Hepatocyte (in vitro differentiated cells): ENCODE measurements around the gene KDM2A. TPM values are rescaled to one million over a fixed set of nuclear protein-coding genes. Genes with fewer than 3 reads are reported as not detected.

Source experiments
- DNase-seq: peaks from one replicate; pipeline ENCODE4 v3.0.0-alpha.2; 2016; ENCODE audit warnings: low spot score
- H2AFZ ChIP-seq: fragments of 200-600 bp; sonication (generic); 2 replicates; pipeline ENCODE4 v1.6.0; 2016; ENCODE audit warnings: antibody characterized with exemption, mild to moderate bottlenecking
- H3K27ac ChIP-seq: fragments of 200-600 bp; sonication (generic); 2 replicates; pipeline ENCODE4 v1.5.1; 2016; ENCODE audit warnings: mild to moderate bottlenecking
- H3K27me3 ChIP-seq: fragments of 200-600 bp; sonication (generic); 2 replicates; pipeline ENCODE4 v1.6.1; 2016
- H3K36me3 ChIP-seq: fragments of 200-600 bp; sonication (generic); replicated peaks from 2 replicates; pipeline ENCODE4 v1.5.1; 2016; ENCODE audit warnings: low read depth; ENCODE audit not compliant: insufficient read depth
- H3K4me1 ChIP-seq: fragments of 200-600 bp; sonication (generic); 2 replicates; pipeline ENCODE4 v1.5.1; 2016; ENCODE audit warnings: mild to moderate bottlenecking, moderate library complexity; ENCODE audit not compliant: insufficient read depth
- H3K4me2 ChIP-seq: fragments of 200-600 bp; sonication (generic); 2 replicates; pipeline ENCODE4 v1.6.0; 2016
- H3K4me3 ChIP-seq: fragments of 200-600 bp; sonication (generic); 2 replicates; pipeline ENCODE4 v1.5.1; 2016; ENCODE audit warnings: mild to moderate bottlenecking
- H3K79me2 ChIP-seq: fragments of 200-600 bp; sonication (generic); 2 replicates; pipeline ENCODE4 v1.6.0; 2017; ENCODE audit warnings: mild to moderate bottlenecking
- H3K9me2 ChIP-seq: fragments of 200-600 bp; sonication (generic); replicated peaks from 2 replicates; pipeline ENCODE4 v1.6.0; 2017; ENCODE audit warnings: mild to moderate bottlenecking; ENCODE audit not compliant: insufficient read depth
- H3K9me3 ChIP-seq: fragments of 200-600 bp; sonication (generic); 2 replicates; pipeline ENCODE4 v1.5.1; 2016; ENCODE audit warnings: low read depth, mild to moderate bottlenecking
- H4K20me1 ChIP-seq: fragments of 200-600 bp; sonication (generic); 2 replicates; pipeline ENCODE4 v1.6.0; 2016; ENCODE audit warnings: mild to moderate bottlenecking; ENCODE audit not compliant: insufficient read depth, poor library complexity, severe bottlenecking
- CTCF ChIP-seq: fragments of 200-600 bp; sonication (generic); IDR thresholded peaks from 2 replicates; pipeline ENCODE4 v1.5.1; 2016; ENCODE audit warnings: antibody characterized with exemption, mild to moderate bottlenecking; ENCODE audit not compliant: poor library complexity
- EZH2 ChIP-seq: fragments of 200-600 bp; sonication (generic); IDR thresholded peaks from 2 replicates; pipeline ENCODE4 v1.6.1; 2016; ENCODE audit warnings: antibody characterized with exemption, mild to moderate bottlenecking, borderline replicate concordance
- EZH2phosphoT487 ChIP-seq: fragments of 200-600 bp; sonication (generic); IDR thresholded peaks from one replicate; pipeline ENCODE4 v1.6.1; 2018; ENCODE audit warnings: antibody characterized with exemption, mild to moderate bottlenecking, low read depth, moderate library complexity; ENCODE audit not compliant: unreplicated experiment, severe bottlenecking
- WGBS: methylation state at CpG from one replicate; pipeline ENCODE4 v1.1.6; 2016; ENCODE audit warnings: low lambda C conversion rate; ENCODE audit errors: missing lambda C conversion rate; 5-methylcytosine and 5-hydroxymethylcytosine counted together
- polyA plus RNA-seq: library from polyadenylated mRNA; unstranded; fragments of >200 nt; fragmentation: Nextera tagmentation; extraction: Ambion mirVana; gene quantifications from 2 replicates; pipeline ENCODE4 v1.2.1, GENCODE V29; 2016
- total RNA-seq: library from RNA; depleted of rRNA; stranded (reverse); fragments of >200 nt; gene quantifications from 2 replicates; pipeline ENCODE4 v1.2.3, GENCODE V29; 2014

Gene KDM2A
- total and polyA plus RNA-seq, 2 experiments from 2014 or later: 18.7 to 51.2 TPM

- 92% methylated on average over 14 of the region's 14 CpGs for WGBS
- DNase-seq: no peak
- Histone ChIP-seq H3K4me2 (peak overlapping the region; percentile 97), H3K9me2 (no peaks in the 10 kb centered on the region), H3K4me3 (no peak overlapping the region), H3K27me3 (no peaks in the 10 kb centered on the region), H3K4me1 (peaks cover 21% of the 10 kb centered on the region), H3K27ac (peak overlapping the region; percentile 99), H3K36me3 (no peaks in the 10 kb centered on the region), H3K79me2 (peaks cover 16% of the 10 kb centered on the region), H2AFZ (peak overlapping the region; percentile 79), H4K20me1 (no peaks in the 10 kb centered on the region), H3K9me3 (no peaks in the 10 kb centered on the region)
- TF ChIP-seq EZH2phosphoT487 (no peak), EZH2 (no peak), CTCF (no peak)
These were observed 168.5 kb downstream of the KDM2A start for GRCh38 chr11:67287355-67288197.

GRCh38 chr11:67288198-67288451 lies 169.1 kb downstream of the KDM2A start:
- no peaks in the 10 kb centered on the region for H3K9me2 ChIP-seq
- H3K27me3 ChIP-seq: no peaks in the 10 kb centered on the region
- H4K20me1 ChIP-seq: no peaks in the 10 kb centered on the region
- H3K36me3 ChIP-seq: no peaks in the 10 kb centered on the region
- 50% methylated on average over 4 of the region's 4 CpGs for WGBS
- peaks cover 24% of the 10 kb centered on the region for H3K4me1 ChIP-seq
- H3K27ac ChIP-seq: peak overlapping the region; percentile 99
- H3K4me2 ChIP-seq: peak overlapping the region; percentile 97
- no peaks in the 10 kb centered on the region for H3K9me3 ChIP-seq
- peaks cover 17% of the 10 kb centered on the region for H3K79me2 ChIP-seq
- TF ChIP-seq EZH2 (no peak), CTCF (no peak), EZH2phosphoT487 (no peak)
- peak overlapping the region; percentile 79 for H2AFZ ChIP-seq
- H3K4me3 ChIP-seq: no peak overlapping the region
- DNase-seq: no peak

- Histone ChIP-seq H3K36me3 (no peaks in the 10 kb centered on the region), H3K4me3 (peak overlapping the region; percentile 95), H3K9me2 (no peaks in the 10 kb centered on the region), H4K20me1 (no peaks in the 10 kb centered on the region), H3K4me1 (peaks cover 24% of the 10 kb centered on the region), H3K9me3 (no peaks in the 10 kb centered on the region), H3K27ac (peak overlapping the region; percentile 99), H3K4me2 (peak overlapping the region; percentile 97), H3K79me2 (peaks cover 22% of the 10 kb centered on the region), H2AFZ (peak overlapping the region; percentile 79), H3K27me3 (no peaks in the 10 kb centered on the region)
- WGBS: under 1% methylated on average over 41 of the region's 87 CpGs
- DNase-seq: peak; percentile 95
- TF ChIP-seq EZH2 (no peak), CTCF (peak; percentile 41), EZH2phosphoT487 (no peak)
These were observed 169.6 kb downstream of the KDM2A start for GRCh38 chr11:67288452-67289225.
